ENCODE results near the gene APOM.

The APOM gene

GRCh38 chr6:31634131-31634530 is 21.6 kb upstream of the APOM start:
- TF ChIP-seq, protein P1, sequence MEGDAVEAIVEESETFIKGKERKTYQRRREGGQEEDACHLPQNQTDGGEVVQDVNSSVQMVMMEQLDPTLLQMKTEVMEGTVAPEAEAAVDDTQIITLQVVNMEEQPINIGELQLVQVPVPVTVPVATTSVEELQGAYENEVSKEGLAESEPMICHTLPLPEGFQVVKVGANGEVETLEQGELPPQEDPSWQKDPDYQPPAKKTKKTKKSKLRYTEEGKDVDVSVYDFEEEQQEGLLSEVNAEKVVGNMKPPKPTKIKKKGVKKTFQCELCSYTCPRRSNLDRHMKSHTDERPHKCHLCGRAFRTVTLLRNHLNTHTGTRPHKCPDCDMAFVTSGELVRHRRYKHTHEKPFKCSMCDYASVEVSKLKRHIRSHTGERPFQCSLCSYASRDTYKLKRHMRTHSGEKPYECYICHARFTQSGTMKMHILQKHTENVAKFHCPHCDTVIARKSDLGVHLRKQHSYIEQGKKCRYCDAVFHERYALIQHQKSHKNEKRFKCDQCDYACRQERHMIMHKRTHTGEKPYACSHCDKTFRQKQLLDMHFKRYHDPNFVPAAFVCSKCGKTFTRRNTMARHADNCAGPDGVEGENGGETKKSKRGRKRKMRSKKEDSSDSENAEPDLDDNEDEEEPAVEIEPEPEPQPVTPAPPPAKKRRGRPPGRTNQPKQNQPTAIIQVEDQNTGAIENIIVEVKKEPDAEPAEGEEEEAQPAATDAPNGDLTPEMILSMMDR (IDR thresholded peaks at IDR 0.05; ENCODE audit: extremely low read depth, insufficient read depth, missing control alignments) = no peak
- no peak for DNase-seq (ENCODE audit: low spot score)
- in situ Hi-C loops (cut with MboI; ENCODE audit: low pct_unique_long_range_greater_than_20kb, low sequenced_read_pairs, unreplicated experiment) = no loop called here

GRCh38 chr6:31634969-31635575 is 20.6 kb upstream of the APOM start:
- in situ Hi-C loops (cut with MboI; ENCODE audit: low pct_unique_long_range_greater_than_20kb, low sequenced_read_pairs, unreplicated experiment) = no loop called here
- TF ChIP-seq, protein P1 (IDR thresholded peaks at IDR 0.05; ENCODE audit: extremely low read depth, insufficient read depth, missing control alignments) = no peak
- DNase-seq (ENCODE audit: low spot score) = no peak

GRCh38 chr6:31636698-31637596 is 18.7 kb upstream of the APOM start:
- TF ChIP-seq, protein P1 (IDR thresholded peaks at IDR 0.05; ENCODE audit: extremely low read depth, insufficient read depth, missing control alignments) = no peak
- DNase-seq (ENCODE audit: low spot score) = no peak
- in situ Hi-C loops (cut with MboI; ENCODE audit: low pct_unique_long_range_greater_than_20kb, low sequenced_read_pairs, unreplicated experiment) = no loop called here

DNA sequence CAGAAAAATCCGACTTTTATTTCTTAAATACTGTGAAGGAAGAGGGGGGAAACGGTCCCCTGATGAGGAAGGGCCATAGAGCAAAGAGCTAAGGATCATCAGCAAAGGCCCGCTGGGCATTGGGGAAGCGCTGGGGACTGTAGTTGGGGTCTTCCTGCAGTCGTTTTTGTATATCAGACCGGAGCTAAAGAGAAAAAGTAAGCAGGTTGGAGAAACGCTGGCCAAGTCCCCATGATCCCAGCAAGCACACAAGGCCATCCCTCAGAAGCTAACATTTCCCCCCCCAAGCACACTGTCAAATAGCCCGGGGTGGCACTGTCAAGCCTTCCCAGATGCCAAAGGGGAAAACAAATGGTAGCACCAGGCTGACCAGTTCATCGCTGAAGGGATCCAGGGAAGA is 16.7 kb upstream of the APOM start:
- DNase-seq (ENCODE audit: low spot score) = no peak
- in situ Hi-C loops (cut with MboI; ENCODE audit: low pct_unique_long_range_greater_than_20kb, low sequenced_read_pairs, unreplicated experiment) = no loop called here
- TF ChIP-seq, protein P1 (IDR thresholded peaks at IDR 0.05; ENCODE audit: extremely low read depth, insufficient read depth, missing control alignments) = no peak

GRCh38 chr6:31639449-31639861 is 16.2 kb upstream of the APOM start:
- TF ChIP-seq, protein P1 (IDR thresholded peaks at IDR 0.05; ENCODE audit: extremely low read depth, insufficient read depth, missing control alignments) = no peak
- in situ Hi-C loops (cut with MboI; ENCODE audit: low pct_unique_long_range_greater_than_20kb, low sequenced_read_pairs, unreplicated experiment) = no loop called here
- no peak for DNase-seq (ENCODE audit: low spot score)

DNA sequence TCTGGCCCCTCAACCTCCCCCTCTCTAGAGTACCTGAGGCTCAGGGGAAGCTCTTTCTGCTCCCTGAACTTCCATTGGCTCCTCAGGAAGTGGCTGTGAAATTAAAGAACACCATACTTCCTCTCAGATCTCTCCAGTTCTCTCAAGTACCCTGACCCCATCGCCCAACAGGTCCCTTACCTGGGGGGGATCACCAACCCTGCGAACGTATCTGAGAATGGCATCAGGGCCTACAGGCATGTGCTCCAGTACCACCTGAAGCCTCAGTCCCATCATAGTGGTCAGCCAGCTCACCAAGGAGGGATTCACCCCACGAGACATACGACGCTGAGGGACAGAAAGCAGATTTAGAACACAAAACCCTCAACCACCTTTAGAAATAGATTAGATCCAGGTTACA is 15.1 kb upstream of the APOM start:
- no peak for DNase-seq (ENCODE audit: low spot score)
- TF ChIP-seq, protein P1 (IDR thresholded peaks at IDR 0.05; ENCODE audit: extremely low read depth, insufficient read depth, missing control alignments) = no peak
- in situ Hi-C loops (cut with MboI; ENCODE audit: low pct_unique_long_range_greater_than_20kb, low sequenced_read_pairs, unreplicated experiment) = no loop called here

Data from GM13977 (cell line).